GM19035 (cell line): ENCODE data around the gene FAM234B.

Experiments
- ATAC-seq: cut with Tn5 transposase; IDR thresholded peaks from one replicate; pipeline ENCODE4 v1.9.1; 2021; ENCODE audit not compliant: unreplicated experiment

Gene FAM234B

DNA sequence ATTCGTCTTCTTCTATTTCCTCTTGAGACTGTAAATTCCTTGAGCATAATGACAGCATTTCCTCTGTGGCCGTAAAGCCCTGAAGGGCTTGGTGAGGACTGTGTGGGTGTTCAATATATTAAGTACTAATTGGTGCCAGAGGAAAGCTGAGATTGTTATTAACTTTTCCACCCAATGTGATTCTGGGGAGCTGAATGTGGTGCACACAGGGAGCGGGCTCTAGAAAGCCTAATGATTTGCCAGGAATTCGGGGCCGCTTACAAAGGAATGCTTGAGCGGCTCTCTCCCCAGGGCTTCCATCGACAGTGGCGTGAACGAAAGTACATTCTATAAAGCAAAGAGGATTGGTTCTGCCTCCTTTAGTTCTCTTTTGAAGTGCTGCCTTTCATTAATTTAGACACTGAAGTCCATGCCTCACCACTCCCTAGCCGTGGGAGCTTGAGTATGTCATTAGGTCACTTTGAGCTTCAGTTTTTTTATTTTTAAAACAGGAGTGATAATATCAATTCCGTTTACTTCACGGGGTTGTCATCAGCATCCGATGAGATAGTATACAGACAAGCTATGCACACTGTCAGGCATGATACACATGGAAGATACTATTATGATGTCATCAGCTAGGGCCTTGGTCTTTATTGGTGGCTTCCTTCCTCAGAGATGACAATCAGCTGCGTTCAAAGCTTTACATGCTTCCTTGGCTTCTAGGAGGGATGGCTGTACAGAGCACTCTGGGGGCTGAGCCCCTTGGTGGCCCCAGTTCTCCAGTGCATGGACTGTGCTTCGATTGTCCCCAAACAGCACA lies 70.3 kb downstream of the FAM234B start:
- no peak for ATAC-seq

GRCh38 chr12:13116259-13116658 lies 72.1 kb downstream of the FAM234B start:
- ATAC-seq, result no peak

DNA sequence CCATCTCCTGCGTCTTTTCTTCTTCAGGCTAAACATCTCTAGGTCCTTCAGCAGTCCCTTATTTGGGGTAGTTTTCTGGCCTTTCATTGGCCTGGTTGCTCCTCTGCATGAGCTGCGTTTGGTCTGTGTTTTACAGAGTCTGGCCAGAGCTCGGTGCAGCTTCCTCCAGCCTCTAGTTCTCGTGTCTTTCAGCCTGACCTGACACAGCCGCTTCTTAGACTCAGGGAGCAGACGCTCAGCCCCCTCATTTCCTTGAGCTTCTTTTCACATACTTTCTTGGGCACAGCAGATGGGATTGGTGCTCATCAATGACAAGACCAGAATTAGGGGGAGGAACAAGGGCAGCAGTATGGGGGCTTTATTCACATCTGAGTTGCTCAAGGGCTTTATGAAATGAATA lies 72.8 kb downstream of the FAM234B start:
- no peak for ATAC-seq

DNA sequence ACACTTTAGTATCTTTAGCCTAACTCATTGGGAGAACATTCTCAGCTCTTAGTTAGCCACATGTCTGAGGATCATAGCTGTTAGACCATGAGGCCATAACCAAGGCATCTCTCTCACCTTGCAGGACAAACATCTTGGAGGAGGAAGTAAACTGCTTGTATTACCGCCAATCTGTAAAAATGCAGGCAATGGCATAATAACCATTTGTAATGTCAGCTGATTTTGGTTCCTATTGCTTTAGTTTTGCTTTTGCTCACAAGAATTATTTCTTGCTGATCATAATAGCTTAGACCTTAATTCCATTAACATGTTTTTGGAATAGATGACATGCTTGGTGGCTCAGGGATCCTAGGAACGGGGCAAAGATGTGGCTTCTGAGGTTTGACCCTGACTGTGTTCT lies 75.6 kb downstream of the FAM234B start:
- ATAC-seq, result no peak

GRCh38 chr12:13120413-13120812 lies 76.2 kb downstream of the FAM234B start:
- no peak for ATAC-seq

- no peak for ATAC-seq
Observed at GRCh38 chr12:13121568-13121967, 77.4 kb downstream of the FAM234B start.

DNA sequence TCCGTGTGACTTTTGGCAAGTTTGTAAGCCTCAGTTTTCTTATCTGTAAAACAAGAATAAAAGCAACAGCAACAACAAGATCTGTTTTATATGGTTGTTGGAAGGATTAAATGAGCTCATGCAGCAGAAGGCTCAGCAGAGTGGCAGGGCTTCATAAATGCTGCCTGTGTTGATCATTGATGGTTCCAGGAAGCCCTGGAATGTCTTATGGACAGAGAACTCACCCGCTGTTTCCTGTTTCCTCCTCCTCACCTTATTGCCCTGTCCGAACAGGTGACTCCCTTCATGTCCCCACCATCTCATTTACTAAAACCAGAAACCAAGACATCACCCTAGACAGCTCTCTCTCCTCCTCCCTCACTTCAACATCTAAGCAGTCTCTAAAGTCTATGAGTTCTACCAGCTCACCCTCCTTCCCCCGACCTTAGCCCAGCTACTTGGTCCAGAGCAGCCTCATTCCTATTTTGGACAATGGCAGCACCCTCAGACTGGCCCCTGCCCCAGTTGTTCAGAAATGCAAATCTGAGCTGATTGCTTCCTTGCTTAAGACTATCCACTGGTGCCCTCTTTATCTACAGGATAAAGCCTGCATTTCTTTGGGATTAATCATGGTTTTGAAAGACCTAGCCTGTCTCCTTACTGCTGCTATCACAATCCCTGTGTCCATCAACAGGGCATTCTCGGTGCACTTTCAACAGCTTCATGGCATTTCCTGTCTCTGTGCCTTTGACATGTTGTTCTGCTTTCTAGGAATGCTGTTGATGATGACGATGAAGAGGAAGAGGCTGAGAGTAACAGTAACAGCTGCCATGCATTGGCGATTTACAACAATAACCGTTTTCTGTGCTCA lies 80.7 kb downstream of the FAM234B start:
- ATAC-seq, result no peak

DNA sequence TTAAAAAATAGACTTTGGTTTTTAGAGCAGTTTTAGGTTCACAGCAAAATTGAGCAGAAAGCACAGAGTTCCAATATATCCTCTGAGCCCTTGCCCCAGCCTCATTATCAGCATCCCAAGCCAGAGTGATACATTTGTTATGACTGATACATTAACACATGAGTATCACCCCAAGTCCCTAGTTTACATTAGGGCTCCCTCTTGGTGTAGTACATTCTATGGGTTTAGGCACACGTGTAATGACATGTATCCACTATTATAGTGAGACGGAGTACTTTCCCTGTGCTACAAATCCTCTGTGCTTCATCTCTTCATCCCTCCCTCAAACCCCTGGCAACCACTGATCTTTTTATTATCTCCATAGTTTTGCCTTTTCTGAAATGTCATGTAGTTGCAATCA lies 81.8 kb downstream of the FAM234B start:
- ATAC-seq, result no peak

- ATAC-seq, result no peak
Observed at GRCh38 chr12:13126494-13126893, 82.3 kb downstream of the FAM234B start.

GRCh38 chr12:13127444-13127843 lies 83.3 kb downstream of the FAM234B start:
- no peak for ATAC-seq

GRCh38 chr12:13128291-13128965 lies 84.2 kb downstream of the FAM234B start:
- ATAC-seq, result no peak

DNA sequence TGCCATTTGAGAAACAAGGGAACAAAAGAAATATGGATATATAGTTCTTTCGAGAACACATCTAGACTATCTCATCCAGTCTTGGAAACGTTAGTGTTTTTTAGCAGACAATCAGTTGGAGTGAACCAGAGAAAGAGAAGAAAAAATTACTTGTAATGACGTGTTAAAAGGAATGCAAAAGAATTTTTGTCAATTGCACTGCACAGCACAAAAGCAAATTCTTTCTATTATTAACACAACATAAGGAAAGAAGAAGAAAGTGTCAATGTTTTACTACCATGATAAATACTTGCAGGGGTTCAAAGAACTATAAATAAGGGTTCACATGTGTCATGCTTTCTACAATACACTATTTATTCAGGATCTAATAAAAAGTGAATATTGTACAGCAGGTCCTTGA lies 86.8 kb downstream of the FAM234B start:
- no peak for ATAC-seq
